H9 (cell line): ENCODE results near the gene COX5A. TPM values are rescaled to one million over a fixed set of nuclear protein-coding genes. Genes with fewer than 3 reads are reported as not detected.

Source experiments
- DNase-seq: peaks from one replicate; pipeline ENCODE4 v3.0.0-alpha.2; 2017
- H2AFZ ChIP-seq: one replicate; pipeline ENCODE4 v1.6.1; 2013; ENCODE audit warnings: mild to moderate bottlenecking, low read length, control low read depth, moderate library complexity
- H2AK5ac ChIP-seq: 2 replicates; pipeline ENCODE4 v1.6.1; 2013; ENCODE audit warnings: low read length, control low read depth, mixed read lengths; ENCODE audit not compliant: insufficient read length
- H2BK120ac ChIP-seq: one replicate; pipeline ENCODE4 v1.6.1; 2013; ENCODE audit warnings: low read depth, mild to moderate bottlenecking, low read length, control low read depth, inconsistent platforms; ENCODE audit not compliant: poor library complexity, severe bottlenecking
- H2BK12ac ChIP-seq: 2 replicates; pipeline ENCODE4 v1.6.1; 2013; ENCODE audit warnings: low read length, control low read depth, mixed read lengths, low read depth; ENCODE audit not compliant: insufficient read length
- H2BK15ac ChIP-seq: 2 replicates; pipeline ENCODE4 v1.6.1; 2013; ENCODE audit warnings: low read depth, low read length, control low read depth
- H2BK20ac ChIP-seq: one replicate; pipeline ENCODE4 v1.6.1; 2013; ENCODE audit warnings: low read depth, mild to moderate bottlenecking, low read length, control low read depth, inconsistent platforms; ENCODE audit not compliant: poor library complexity, severe bottlenecking
- H2BK5ac ChIP-seq: 2 replicates; pipeline ENCODE4 v1.6.1; 2013; ENCODE audit warnings: low read length, control low read depth, mixed read lengths; ENCODE audit not compliant: insufficient read length
- H3K14ac ChIP-seq: 2 replicates; pipeline ENCODE4 v1.6.1; 2013; ENCODE audit warnings: low read length, control low read depth; ENCODE audit not compliant: insufficient read depth
- H3K18ac ChIP-seq: 2 replicates; pipeline ENCODE4 v1.6.1; 2013; ENCODE audit warnings: low read depth, mild to moderate bottlenecking, mixed read lengths, low read length, control low read depth; ENCODE audit not compliant: insufficient read length
- H3K23ac ChIP-seq: 2 replicates; pipeline ENCODE4 v1.6.1; 2013; ENCODE audit warnings: low read length, control low read depth, mixed read lengths, low read depth; ENCODE audit not compliant: insufficient read length
- H3K23me2 ChIP-seq: 2 replicates; pipeline ENCODE4 v1.6.1; 2013; ENCODE audit warnings: low read depth, mild to moderate bottlenecking, mixed read lengths, low read length, control low read depth; ENCODE audit not compliant: insufficient read length, poor library complexity, severe bottlenecking
- H3K27ac ChIP-seq: 2 replicates; pipeline ENCODE4 v1.5.1; 2013; ENCODE audit warnings: low read length, control low read depth, mixed read lengths, low read depth; ENCODE audit not compliant: insufficient read length
- H3K27me3 ChIP-seq: 2 replicates; pipeline ENCODE4 v1.6.1; 2013; ENCODE audit warnings: low read length, control low read depth, inconsistent platforms; ENCODE audit not compliant: insufficient read depth
- H3K4ac ChIP-seq: 2 replicates; pipeline ENCODE4 v1.6.1; 2013; ENCODE audit warnings: low read depth, mild to moderate bottlenecking, control low read depth, inconsistent platforms, low read length, moderate library complexity
- H3K4me1 ChIP-seq: 2 replicates; pipeline ENCODE4 v1.6.1; 2013; ENCODE audit warnings: low read length, control low read depth, inconsistent platforms; ENCODE audit not compliant: insufficient read depth
- H3K4me2 ChIP-seq: 2 replicates; pipeline ENCODE4 v1.6.1; 2013; ENCODE audit warnings: low read length, control low read depth, mixed read lengths; ENCODE audit not compliant: insufficient read length, insufficient read depth
- H3K56ac ChIP-seq: 2 replicates; pipeline ENCODE4 v1.6.1; 2013; ENCODE audit warnings: low read depth, mild to moderate bottlenecking, mixed read lengths, low read length, control low read depth; ENCODE audit not compliant: insufficient read length
- H3K79me1 ChIP-seq: 2 replicates; pipeline ENCODE4 v1.6.1; 2013; ENCODE audit warnings: low read depth, mild to moderate bottlenecking, moderate library complexity, low read length, control low read depth, inconsistent platforms; ENCODE audit not compliant: insufficient read depth, poor library complexity, severe bottlenecking
- H3K79me2 ChIP-seq: 2 replicates; pipeline ENCODE4 v1.6.1; 2013; ENCODE audit warnings: low read length, control low read depth, inconsistent platforms; ENCODE audit not compliant: insufficient read depth
- H3K9ac ChIP-seq: 2 replicates; pipeline ENCODE4 v1.6.1; 2013; ENCODE audit warnings: low read length, control low read depth, mixed read lengths; ENCODE audit not compliant: insufficient read length; ENCODE audit errors: extremely low read depth
- H3K9me3 ChIP-seq: one replicate; pipeline ENCODE4 v1.6.1; 2013; ENCODE audit warnings: low read depth, low read length, inconsistent platforms; ENCODE audit not compliant: control insufficient read depth
- H3T11ph ChIP-seq: one replicate; pipeline ENCODE4 v1.6.1; 2013; ENCODE audit warnings: mild to moderate bottlenecking, low read length, control low read depth, inconsistent platforms
- H4K20me1 ChIP-seq: one replicate; pipeline ENCODE4 v1.6.1; 2013; ENCODE audit not compliant: control insufficient read depth, insufficient read length, insufficient read depth
- H4K5ac ChIP-seq: 2 replicates; pipeline ENCODE4 v1.6.1; 2013; ENCODE audit warnings: low read depth, mild to moderate bottlenecking, mixed read lengths, low read length, control low read depth; ENCODE audit not compliant: insufficient read length
- H4K8ac ChIP-seq: replicated peaks from 2 replicates; pipeline ENCODE4 v1.6.1; 2013; ENCODE audit warnings: low read length, control low read depth, mixed read lengths, low read depth; ENCODE audit not compliant: insufficient read length
- H4K91ac ChIP-seq: 2 replicates; pipeline ENCODE4 v1.6.1; 2013; ENCODE audit warnings: low read depth, mild to moderate bottlenecking, moderate library complexity, mixed read lengths, low read length, control low read depth; ENCODE audit not compliant: insufficient read length
- H3K27ac Mint-ChIP-seq, 3 experiments: 2 replicates in 2 of 3; 3 replicates in 1 of 3; pipeline ENCODE4 v1.8.0; 2020 to 2021; ENCODE audit warnings: mixed read lengths in 3 of 3, mild to moderate bottlenecking in 1 of 3, moderate library complexity in 1 of 3
- H3K27me3 Mint-ChIP-seq: 2 replicates; pipeline ENCODE4 v1.8.0; 2021; ENCODE audit warnings: low read depth, mild to moderate bottlenecking, moderate library complexity, mixed read lengths
- H3K36me3 Mint-ChIP-seq, 3 experiments: 2 replicates in 2 of 3; 3 replicates in 1 of 3; pipeline ENCODE4 v1.8.0; 2020 to 2021; ENCODE audit warnings: low read depth in 3 of 3, mixed read lengths in 3 of 3; ENCODE audit not compliant: insufficient read depth in 1 of 3
- H3K4me1 Mint-ChIP-seq, 2 experiments: 2 replicates each; pipeline ENCODE4 v1.8.0; 2020; ENCODE audit warnings: mixed read lengths in 2 of 2
- H3K4me3 Mint-ChIP-seq, 2 experiments: 2 replicates in 1 of 2; 3 replicates in 1 of 2; pipeline ENCODE4 v1.8.0; 2020 to 2021; ENCODE audit warnings: mild to moderate bottlenecking in 2 of 2, mixed read lengths in 2 of 2, moderate library complexity in 1 of 2
- H3K9me3 Mint-ChIP-seq, 2 experiments: 2 replicates in 1 of 2; 3 replicates in 1 of 2; pipeline ENCODE4 v1.8.0; 2020; ENCODE audit warnings: mild to moderate bottlenecking in 2 of 2, mixed read lengths in 2 of 2, moderate library complexity in 1 of 2
- WGBS: extraction: QIAGEN DNeasy Blood & Tissue Kit; methylation state at CpG from one replicate; pipeline ENCODE4 v1.1.7; 2013; ENCODE audit warnings: missing lambda C conversion rate, low lambda C conversion rate, mixed read lengths; ENCODE audit not compliant: insufficient read length; ENCODE audit errors: extremely low coverage; 5-methylcytosine and 5-hydroxymethylcytosine counted together
- total RNA-seq: library from RNA; stranded (reverse); gene quantifications from 2 replicates; pipeline ENCODE4 v1.2.1, GENCODE V29; 2021
- TF ChIP-seq, protein P1 (sequence below): fragments of 200-600 bp; sonication (generic); conservative IDR thresholded peaks from 3 replicates; pipeline ENCODE4 v1.8.0; 2021; ENCODE audit warnings: antibody characterized with exemption, mild to moderate bottlenecking

COX5A gene
- total RNA-seq, 1 experiment from 2014 or later = 331 TPM

DNA sequence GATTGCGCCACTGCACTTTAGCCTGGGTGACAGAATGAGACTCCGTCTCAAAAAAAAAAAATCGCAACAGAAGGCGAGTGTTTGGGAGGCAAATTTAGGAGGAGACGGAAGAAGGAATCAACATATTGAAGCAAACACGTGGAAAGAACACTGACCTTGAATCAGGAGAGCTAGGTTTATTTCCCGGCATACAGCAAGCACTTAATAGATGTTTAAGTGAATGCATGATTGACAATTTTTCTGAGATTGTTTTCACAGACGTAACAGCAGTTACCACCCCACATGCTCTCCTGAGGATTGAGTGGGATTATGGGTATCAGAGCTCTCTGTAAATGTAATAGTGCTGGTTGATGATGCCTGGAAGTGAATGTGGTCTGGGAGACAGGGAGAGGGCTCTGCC lies 24.3 kb upstream of the COX5A start:
- Histone ChIP-seq H4K91ac (no peak overlapping the region), H3K14ac (no peak overlapping the region), H2BK5ac (no peak overlapping the region), H3K27me3 (peaks cover 8% of the 10 kb centered on the region; the same call in 1 of the 2 replicates), H4K20me1 (no peaks in the 10 kb centered on the region), H3K9me3 (no peaks in the 10 kb centered on the region), H3T11ph (no peak overlapping the region), H2BK15ac (no peak overlapping the region), H2BK12ac (no peak overlapping the region), H3K9ac (no peak overlapping the region), H3K23ac (no peak overlapping the region), H3K79me1 (no peaks in the 10 kb centered on the region), H4K8ac (no peak overlapping the region), H2BK20ac (no peak overlapping the region), H4K5ac (no peak overlapping the region), H2AK5ac (no peak overlapping the region), H3K18ac (no peak overlapping the region), H3K79me2 (no peaks in the 10 kb centered on the region), H3K4ac (no peak overlapping the region), H2BK120ac (no peak overlapping the region), H3K4me2 (no peak overlapping the region), H3K4me1 (no peaks in the 10 kb centered on the region), H3K27ac (no peak overlapping the region), H3K56ac (no peak overlapping the region), H3K23me2 (peaks cover 20% of the 10 kb centered on the region), H2AFZ (no peak overlapping the region)
- DNase-seq = no peak
- peaks cover 70% of the 10 kb centered on the region for H3K27me3 Mint-ChIP-seq
- H3K4me1 Mint-ChIP-seq = peaks cover 12 to 30% of the 10 kb centered on the region in 2 experiments
- TF ChIP-seq, protein P1, sequence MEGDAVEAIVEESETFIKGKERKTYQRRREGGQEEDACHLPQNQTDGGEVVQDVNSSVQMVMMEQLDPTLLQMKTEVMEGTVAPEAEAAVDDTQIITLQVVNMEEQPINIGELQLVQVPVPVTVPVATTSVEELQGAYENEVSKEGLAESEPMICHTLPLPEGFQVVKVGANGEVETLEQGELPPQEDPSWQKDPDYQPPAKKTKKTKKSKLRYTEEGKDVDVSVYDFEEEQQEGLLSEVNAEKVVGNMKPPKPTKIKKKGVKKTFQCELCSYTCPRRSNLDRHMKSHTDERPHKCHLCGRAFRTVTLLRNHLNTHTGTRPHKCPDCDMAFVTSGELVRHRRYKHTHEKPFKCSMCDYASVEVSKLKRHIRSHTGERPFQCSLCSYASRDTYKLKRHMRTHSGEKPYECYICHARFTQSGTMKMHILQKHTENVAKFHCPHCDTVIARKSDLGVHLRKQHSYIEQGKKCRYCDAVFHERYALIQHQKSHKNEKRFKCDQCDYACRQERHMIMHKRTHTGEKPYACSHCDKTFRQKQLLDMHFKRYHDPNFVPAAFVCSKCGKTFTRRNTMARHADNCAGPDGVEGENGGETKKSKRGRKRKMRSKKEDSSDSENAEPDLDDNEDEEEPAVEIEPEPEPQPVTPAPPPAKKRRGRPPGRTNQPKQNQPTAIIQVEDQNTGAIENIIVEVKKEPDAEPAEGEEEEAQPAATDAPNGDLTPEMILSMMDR = no peak
- no peak overlapping the region; a peak in 1 of 7 replicates for H3K27ac Mint-ChIP-seq
- no peaks in the 10 kb centered on the region; a peak in 1 of 7 replicates for H3K36me3 Mint-ChIP-seq
- no CpG with 5 or more reads among the region's 8 CpGs for WGBS
- no peak overlapping the region for H3K4me3 Mint-ChIP-seq
- H3K9me3 Mint-ChIP-seq = no peaks in the 10 kb centered on the region
